T-helper 9 cell (primary cell): Measurements from ENCODE around the gene GOLGA3.
"Not testable (repeated sequence)": the region's sequence is repeated elsewhere in the genome, so short reads cannot be mapped to it uniquely, and the experiment has no call there.

ENCODE experiments used
- DNase-seq: peaks from one replicate; pipeline ENCODE4 v3.0.0-alpha.2; 2020

Gene GOLGA3

DNA sequence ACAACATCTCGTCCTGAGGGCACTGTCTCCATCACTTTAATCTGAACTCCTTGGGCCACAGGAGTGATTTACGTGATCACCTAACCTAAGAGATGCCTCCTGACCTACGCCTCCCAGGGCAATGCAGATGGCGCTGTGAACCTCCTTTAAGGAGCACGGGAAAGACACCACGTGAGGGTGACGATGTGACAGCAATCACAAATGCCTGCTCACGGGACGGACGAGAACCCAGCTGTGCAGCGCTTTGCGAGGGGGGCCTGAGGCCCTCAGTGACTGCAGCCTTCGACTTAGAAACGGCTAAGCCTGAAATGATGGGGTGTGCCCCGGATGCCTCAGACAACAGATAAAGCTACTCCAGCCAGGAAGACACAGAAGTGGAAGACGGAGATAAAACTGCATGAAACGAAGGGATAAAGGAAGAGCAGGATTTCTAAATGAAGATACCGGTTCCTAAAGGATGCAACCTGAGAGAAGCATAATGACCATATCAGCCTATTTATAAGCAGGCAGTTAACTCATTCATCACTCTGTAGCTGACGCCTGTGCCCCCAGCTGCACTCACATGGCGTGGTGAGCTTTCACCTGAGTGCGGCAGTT is 13.9 kb upstream of the GOLGA3 start:
- DNase-seq: no peak

- no peak for DNase-seq
Observed at GRCh38 chr12:132841151-132841550, 12.5 kb upstream of the GOLGA3 start.

GRCh38 chr12:132840536-132840935 is 11.9 kb upstream of the GOLGA3 start:
- no peak for DNase-seq

- DNase-seq: no peak
Observed at GRCh38 chr12:132839558-132840235, 11.0 kb upstream of the GOLGA3 start.

- DNase-seq: no peak
Observed at GRCh38 chr12:132838410-132839080, 9.9 kb upstream of the GOLGA3 start.

GRCh38 chr12:132837693-132838409 is 9.2 kb upstream of the GOLGA3 start:
- no peak for DNase-seq

- no peak for DNase-seq
Observed at GRCh38 chr12:132836795-132837331, 8.2 kb upstream of the GOLGA3 start.

DNA sequence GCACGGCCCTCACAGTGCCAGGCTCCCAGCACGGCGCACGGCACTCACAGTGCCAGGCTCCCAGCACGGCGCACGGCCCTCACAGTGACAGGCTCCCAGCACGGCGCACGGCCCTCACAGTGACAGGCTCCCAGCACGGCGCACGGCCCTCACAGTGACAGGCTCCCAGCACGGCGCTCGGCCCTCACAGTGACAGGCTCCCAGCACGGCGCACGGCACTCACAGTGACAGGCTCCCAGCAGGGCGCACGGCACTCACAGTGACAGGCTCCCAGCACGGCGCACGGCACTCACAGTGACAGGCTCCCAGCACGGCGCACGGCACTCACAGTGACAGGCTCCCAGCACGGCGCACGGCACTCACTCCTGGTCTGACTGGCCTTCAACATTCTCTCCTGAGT is 7.6 kb upstream of the GOLGA3 start:
- not testable (repeated sequence) for DNase-seq

DNA sequence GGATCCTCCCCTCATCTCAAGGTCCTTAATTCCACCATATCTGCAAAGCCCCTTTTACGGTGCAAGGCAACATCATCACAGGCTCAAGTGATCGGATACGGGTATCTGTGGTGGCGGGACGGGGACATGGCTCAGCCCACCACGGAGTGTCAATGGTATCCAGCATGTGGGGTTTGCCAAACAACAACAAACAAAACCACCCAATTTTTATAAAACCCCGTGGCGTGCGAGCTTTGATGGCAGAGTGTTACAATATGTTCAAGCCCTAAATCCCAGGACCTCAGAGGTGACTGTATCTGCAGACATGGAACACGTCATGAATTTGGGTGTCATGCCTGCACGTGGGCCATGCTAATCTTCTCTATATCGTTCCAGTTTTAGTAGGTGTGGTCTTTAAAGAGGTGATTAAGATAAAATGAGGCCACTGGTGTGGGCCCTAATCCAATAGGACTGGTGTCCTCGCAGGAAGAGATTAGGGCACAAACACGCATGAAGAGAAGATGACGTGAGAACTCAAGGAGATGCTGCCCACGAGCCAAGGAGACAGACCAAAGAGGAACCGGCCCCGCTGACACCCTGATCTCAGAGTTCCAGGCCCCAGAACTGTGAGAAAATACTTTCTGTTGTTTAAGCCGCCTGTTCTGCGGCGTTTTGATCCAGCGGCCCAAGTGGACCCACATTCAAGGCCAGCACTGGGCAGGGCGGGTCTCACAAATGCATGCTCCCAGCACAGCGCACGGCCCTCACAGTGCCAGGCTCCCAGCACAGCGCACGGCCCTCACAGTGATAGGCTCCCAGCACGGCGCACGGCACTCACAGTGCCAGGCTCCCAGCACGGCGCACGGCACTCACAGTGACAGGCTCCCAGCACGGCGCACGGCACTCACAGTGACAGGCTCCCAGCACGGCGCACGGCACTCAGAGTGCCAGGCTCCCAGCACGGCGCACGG is 6.7 kb upstream of the GOLGA3 start:
- no peak for DNase-seq

GRCh38 chr12:132834181-132834711 is 5.6 kb upstream of the GOLGA3 start:
- no peak for DNase-seq

DNA sequence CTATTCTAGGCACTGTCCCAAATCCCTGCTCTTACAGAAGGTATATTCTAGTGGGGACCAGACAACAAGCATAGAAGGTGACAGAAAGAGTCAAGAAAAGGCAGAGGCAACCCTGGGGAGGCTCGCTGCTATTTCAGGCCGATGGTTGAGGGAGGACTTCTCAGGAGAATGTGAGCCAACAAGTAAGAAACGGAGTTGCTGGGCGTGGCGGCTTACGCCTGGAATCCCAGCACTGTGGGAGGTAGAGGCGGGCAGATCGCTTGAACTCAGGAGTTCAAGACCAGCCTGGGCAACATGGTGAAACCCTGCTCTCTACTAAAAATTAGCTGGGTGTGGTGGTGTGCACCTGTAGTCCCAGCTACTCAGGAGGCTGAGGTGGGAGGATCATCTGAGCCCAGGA is 4.7 kb upstream of the GOLGA3 start:
- DNase-seq: no peak

- DNase-seq: no peak
Observed at GRCh38 chr12:132831771-132832170, 3.1 kb upstream of the GOLGA3 start.

- DNase-seq: no peak
Observed at GRCh38 chr12:132827763-132828703, 636 bp downstream of the GOLGA3 start.

GRCh38 chr12:132825861-132826260 is 2.8 kb downstream of the GOLGA3 start:
- no peak for DNase-seq

DNA sequence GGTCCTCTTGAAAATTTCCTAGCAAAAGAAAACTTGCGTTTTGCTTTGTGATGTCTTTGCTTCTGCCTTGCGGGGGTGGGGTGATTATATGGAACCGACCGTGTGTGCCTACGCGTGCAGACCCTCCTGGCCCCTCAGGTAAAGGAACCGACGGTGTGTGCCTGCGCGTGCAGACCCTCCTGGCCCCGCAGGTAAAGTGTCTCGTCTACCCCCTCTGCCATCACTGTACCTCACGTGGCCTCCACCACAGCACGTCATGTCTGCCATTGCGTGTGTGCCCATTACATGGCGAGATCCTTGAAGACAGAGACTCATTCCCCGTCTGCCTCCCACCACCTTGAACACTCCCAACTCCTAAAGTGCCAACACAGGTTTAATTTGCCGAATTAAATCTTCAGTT is 3.6 kb downstream of the GOLGA3 start:
- DNase-seq: no peak

- DNase-seq: no peak
Observed at GRCh38 chr12:132824053-132824452, 4.6 kb downstream of the GOLGA3 start.

DNA sequence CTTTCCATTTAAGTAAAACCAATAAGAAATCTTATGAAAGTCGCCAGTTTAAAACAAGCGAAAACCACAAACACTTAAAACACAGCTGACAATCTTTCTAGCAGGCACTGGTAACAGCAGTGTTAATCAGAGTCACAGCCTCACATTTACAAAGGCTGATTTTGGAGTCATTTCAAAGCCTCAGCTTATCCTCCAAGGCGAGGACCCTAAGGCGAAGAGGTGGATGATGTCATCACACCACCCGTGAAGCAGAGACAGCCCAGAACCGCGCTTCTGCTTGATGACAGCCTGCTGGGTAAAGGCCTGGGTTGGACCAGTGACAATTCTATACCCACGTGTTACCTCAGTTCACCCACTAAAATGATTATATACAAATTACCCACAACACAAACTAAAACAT is 10.1 kb downstream of the GOLGA3 start:
- DNase-seq: no peak

- DNase-seq: no peak
Observed at GRCh38 chr12:132814232-132814631, 14.4 kb downstream of the GOLGA3 start.

- no peak for DNase-seq
Observed at GRCh38 chr12:132813443-132813842, 15.2 kb downstream of the GOLGA3 start.

DNA sequence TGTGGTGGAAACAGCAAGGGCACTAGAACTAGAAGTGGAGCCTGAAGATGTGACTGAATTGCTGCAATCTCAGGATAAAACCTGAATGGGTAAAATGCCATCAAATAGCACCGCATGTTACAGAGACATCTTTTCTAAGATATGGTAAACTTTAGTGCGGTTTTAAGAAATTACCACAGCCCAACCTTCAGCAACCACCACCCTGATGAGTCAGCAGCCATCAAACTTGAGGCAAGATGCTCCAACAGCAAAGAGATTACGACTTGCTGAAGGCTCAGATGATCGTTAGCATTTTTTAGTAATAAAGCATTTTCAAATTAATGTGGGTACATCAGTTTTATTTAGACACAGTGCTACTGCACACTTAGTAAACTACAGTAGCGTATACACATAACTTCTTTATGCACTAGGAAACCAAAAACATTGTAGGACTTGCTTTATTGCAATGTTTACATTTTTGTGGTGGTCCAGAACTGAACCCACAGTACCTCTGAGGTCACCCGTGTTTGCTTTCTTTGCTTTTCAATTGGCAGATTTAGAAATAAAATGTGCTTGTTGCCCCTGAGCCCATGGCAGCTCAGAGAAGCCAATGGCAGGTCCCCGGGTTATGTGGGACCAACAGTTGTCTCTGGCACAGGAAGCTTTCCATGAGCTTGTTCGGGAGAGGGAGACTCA is 15.9 kb downstream of the GOLGA3 start:
- DNase-seq: no peak
